Erythroblast (primary cell): ENCODE results near the gene MED25.

Source experiments
- GATA1 ChIP-seq: IDR thresholded peaks from 2 replicates; pipeline ENCODE4 v1.6.1; 2011; ENCODE audit warnings: low read depth, mild to moderate bottlenecking, control low read depth, low read length, moderate library complexity
- POLR2A ChIP-seq: IDR thresholded peaks from 2 replicates; pipeline ENCODE4 v1.6.1; 2011; ENCODE audit warnings: mild to moderate bottlenecking, low read length

GRCh38 chr19:49857061-49857837, 39.2 kb downstream of the MED25 start:
- no peak for TF ChIP-seq POLR2A
- TF ChIP-seq GATA1, result no peak
